K562 (cell line): ENCODE results near the gene FLOT2. TPM values are rescaled to one million over a fixed set of nuclear protein-coding genes. Genes with fewer than 3 reads are reported as not detected.

Source experiments
- AFF1 ChIP-seq, 2 experiments: fragments of 450-650 bp; IDR thresholded peaks; 2 replicates each; pipeline ENCODE4 v1.6.1; 2018; ENCODE audit warnings: mild to moderate bottlenecking in 2 of 2, low read depth in 1 of 2; ENCODE audit not compliant: partially characterized antibody in 2 of 2
- ARID3B ChIP-seq: fragments of 250-450 bp; sonication (Bioruptor Pico); IDR thresholded peaks from 2 replicates; pipeline ENCODE4 v1.4.0; 2020; ENCODE audit warnings: borderline replicate concordance
- BCLAF1 ChIP-seq, 2 experiments: fragments of 450-650 bp in 1 of 2; IDR thresholded peaks; 2 replicates each; pipeline ENCODE4 v1.6.1; 2011 to 2017; ENCODE audit warnings: low read depth in 2 of 2, antibody characterized with exemption in 1 of 2, borderline replicate concordance in 1 of 2, low read length in 1 of 2, mild to moderate bottlenecking in 1 of 2, mixed read lengths in 1 of 2; ENCODE audit not compliant: control insufficient read depth in 1 of 2
- DNMT1 ChIP-seq: fragments of 450-650 bp; IDR thresholded peaks from 2 replicates; pipeline ENCODE4 v1.6.1; 2016; ENCODE audit warnings: antibody characterized with exemption, mild to moderate bottlenecking
- HSF4 ChIP-seq: fragments of 250-450 bp; sonication (Bioruptor Pico); IDR thresholded peaks from 2 replicates; pipeline ENCODE4 v2.1.2; 2022; ENCODE audit warnings: mild to moderate bottlenecking, moderate library complexity, borderline replicate concordance
- MITF ChIP-seq: IDR thresholded peaks from 2 replicates; pipeline ENCODE4 v1.6.1; 2014; ENCODE audit warnings: antibody characterized with exemption
- NCOA4 ChIP-seq: fragments of 450-650 bp; IDR thresholded peaks from 2 replicates; pipeline ENCODE4 v1.6.1; 2018; ENCODE audit warnings: mild to moderate bottlenecking; ENCODE audit not compliant: partially characterized antibody
- POLR2B ChIP-seq: fragments of 450-650 bp; IDR thresholded peaks from 2 replicates; pipeline ENCODE4 v1.6.1; 2018; ENCODE audit warnings: low read depth; ENCODE audit not compliant: partially characterized antibody
- RBM22 ChIP-seq: fragments of 200-400 bp; formaldehyde crosslinking; IDR thresholded peaks from 2 replicates; pipeline ENCODE4 v1.6.1; 2018; ENCODE audit warnings: low read length, low read depth; ENCODE audit not compliant: poor library complexity, severe bottlenecking
- SMAD2 ChIP-seq: fragments of 150-350 bp; IDR thresholded peaks from 2 replicates; pipeline ENCODE4 v1.6.1; 2014; ENCODE audit warnings: low read depth, mild to moderate bottlenecking, low read length
- SMARCA4 ChIP-seq: fragments of 450-650 bp; IDR thresholded peaks from 2 replicates; pipeline ENCODE4 v1.6.1; 2016
- SOX6 ChIP-seq: fragments of 450-650 bp; IDR thresholded peaks from 2 replicates; pipeline ENCODE4 v1.6.1; 2014; ENCODE audit warnings: mild to moderate bottlenecking
- TCFL5 ChIP-seq: fragments of 250-450 bp; sonication (Bioruptor Pico); conservative IDR thresholded peaks from 2 replicates; pipeline ENCODE4 v1.6.1; 2021; ENCODE audit warnings: mild to moderate bottlenecking, moderate library complexity, matching md5 sums
- VEZF1 ChIP-seq: fragments of 200-800 bp; sonication (Bioruptor generic); IDR thresholded peaks from 2 replicates; pipeline ENCODE4 v1.6.1; 2017; ENCODE audit warnings: missing genetic modification characterization, missing compliant biosample characterization
- polyA plus RNA-seq, 8 experiments: library from polyadenylated mRNA; depleted of rRNA in 4 of 8; stranded (reverse) in 5 of 8; unstranded in 3 of 8; fragments of >200 nt; fragmentation: Nextera tagmentation in 2 of 8; fragmentation: Illumina TruSeq in 1 of 8; extraction: Ambion mirVana in 2 of 8; extraction: Trizol in 1 of 8; gene quantifications; 2 replicates each; pipeline versions ENCODE4 v1.2.1 to v1.2.3, GENCODE V29; 2011 to 2014; ENCODE audit warnings: inconsistent platforms in 1 of 8, missing spikeins in 1 of 8
- total RNA-seq, 7 experiments: library from RNA; depleted of rRNA in 6 of 7; stranded (reverse); fragments of >200 nt in 6 of 7; fragmentation: Illumina TruSeq in 2 of 7; extraction: Trizol in 2 of 7; gene quantifications; 2 replicates each; pipeline versions ENCODE4 v1.2.1 to v1.2.3, GENCODE V29; 2011 to 2021; ENCODE audit warnings: low replicate concordance in 1 of 7

FLOT2 gene
- total and polyA plus RNA-seq, 9 of the 15 experiments (the other 6 are each of a cell fraction or from before 2014, with no cell fraction given) = 17.5 to 138 (median 41.7) TPM

- TF ChIP-seq ARID3B (CRISPR knock-in tag) (no peak), SMARCA4 (peak; percentile 100), SMAD2 (no peak), AFF1 (IDR thresholded peaks at IDR 0.05; ENCODE audit: low read depth in 1 of 2, partially characterized antibody in 2 of 2) (peak in 1 of 2 experiments; percentile 95), TCFL5 (CRISPR knock-in tag) (no peak; the same call in 1 of the 2 replicates), HSF4 (CRISPR knock-in tag) (peak; percentile 80), DNMT1 (no peak; the same call in 1 of the 2 replicates), SOX6 (peak; percentile 99), NCOA4 (no peak), RBM22 (no peak), BCLAF1 (IDR thresholded peaks at IDR 0.05; ENCODE audit: borderline replicate concordance in 1 of 2, control insufficient read depth in 1 of 2, low read depth in 2 of 2, low read length in 1 of 2) (no peak; a peak in 1 of 4 replicates), VEZF1 (CRISPR knock-in tag) (peak; percentile 98), MITF (peak; percentile 84), POLR2B (no peak)
These were observed 32.3 kb downstream of the FLOT2 start (continued) for GRCh38 chr17:28864991-28865849.
